Ishikawa (cell line): ENCODE results near the gene NOSTRIN.

Source experiments
- CREB1 ChIP-seq: IDR thresholded peaks from 2 replicates; pipeline ENCODE4 v1.6.1; 2012; ENCODE audit warnings: low read depth
- EGR1 ChIP-seq: IDR thresholded peaks from 2 replicates; pipeline ENCODE4 v1.6.1; 2012
- EP300 ChIP-seq: IDR thresholded peaks from 2 replicates; pipeline ENCODE4 v1.6.1; 2012; ENCODE audit warnings: borderline replicate concordance
- FOXM1 ChIP-seq: IDR thresholded peaks from 2 replicates; pipeline ENCODE4 v1.6.1; 2012; ENCODE audit warnings: low read depth, borderline replicate concordance
- MAX ChIP-seq: IDR thresholded peaks from 2 replicates; pipeline ENCODE4 v1.6.1; 2012
- RAD21 ChIP-seq: IDR thresholded peaks from 2 replicates; pipeline ENCODE4 v1.6.1; 2012; ENCODE audit warnings: low read depth
- REST ChIP-seq: IDR thresholded peaks from 2 replicates; pipeline ENCODE4 v1.6.1; 2012; ENCODE audit warnings: low read depth, mild to moderate bottlenecking
- TCF12 ChIP-seq: IDR thresholded peaks from 2 replicates; pipeline ENCODE4 v1.6.1; 2012; ENCODE audit warnings: low read depth
- USF1 ChIP-seq: IDR thresholded peaks from 2 replicates; pipeline ENCODE4 v1.6.1; 2012

- TF ChIP-seq EGR1 = no peak
- no peak for TF ChIP-seq CREB1
- no peak for TF ChIP-seq MAX
- no peak for TF ChIP-seq EP300
- no peak for TF ChIP-seq REST
- no peak for TF ChIP-seq RAD21
- no peak for TF ChIP-seq TCF12
- no peak for TF ChIP-seq USF1
- no peak for TF ChIP-seq FOXM1
Observed at GRCh38 chr2:168889635-168890005, 87.2 kb downstream of the NOSTRIN start.
